HG03521 (cell line): ENCODE measurements around the gene CYGB.

ENCODE experiments used
- ATAC-seq: cut with Tn5 transposase; IDR thresholded peaks from one replicate; pipeline ENCODE4 v1.9.1; 2021; ENCODE audit warnings: mild to moderate bottlenecking, moderate library complexity; ENCODE audit not compliant: unreplicated experiment

CYGB gene

DNA sequence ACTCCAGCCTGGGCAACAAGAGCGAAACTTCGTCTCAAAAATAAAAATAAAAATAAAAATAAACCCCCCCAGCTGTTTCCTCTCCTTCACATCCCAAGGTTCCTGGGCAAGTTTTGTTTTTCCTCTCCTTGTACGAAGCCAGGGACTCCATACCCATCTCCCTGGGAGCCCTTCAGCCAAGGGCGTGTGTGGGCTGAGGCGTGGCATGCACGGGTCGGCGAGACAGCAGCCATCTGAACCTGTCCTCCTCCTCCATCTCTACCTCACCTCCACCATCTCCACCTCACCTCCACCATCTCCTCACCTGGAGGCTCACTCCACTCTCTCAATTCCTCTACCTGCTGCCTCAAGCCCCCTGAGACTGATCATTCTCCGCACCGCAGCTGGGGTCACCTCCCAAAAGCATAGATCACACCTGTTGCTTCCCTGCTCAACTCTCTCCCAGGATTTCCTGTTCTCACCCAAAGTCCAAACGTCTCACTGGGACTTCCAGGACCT lies 53.2 kb downstream of the CYGB start:
- no peak for ATAC-seq

DNA sequence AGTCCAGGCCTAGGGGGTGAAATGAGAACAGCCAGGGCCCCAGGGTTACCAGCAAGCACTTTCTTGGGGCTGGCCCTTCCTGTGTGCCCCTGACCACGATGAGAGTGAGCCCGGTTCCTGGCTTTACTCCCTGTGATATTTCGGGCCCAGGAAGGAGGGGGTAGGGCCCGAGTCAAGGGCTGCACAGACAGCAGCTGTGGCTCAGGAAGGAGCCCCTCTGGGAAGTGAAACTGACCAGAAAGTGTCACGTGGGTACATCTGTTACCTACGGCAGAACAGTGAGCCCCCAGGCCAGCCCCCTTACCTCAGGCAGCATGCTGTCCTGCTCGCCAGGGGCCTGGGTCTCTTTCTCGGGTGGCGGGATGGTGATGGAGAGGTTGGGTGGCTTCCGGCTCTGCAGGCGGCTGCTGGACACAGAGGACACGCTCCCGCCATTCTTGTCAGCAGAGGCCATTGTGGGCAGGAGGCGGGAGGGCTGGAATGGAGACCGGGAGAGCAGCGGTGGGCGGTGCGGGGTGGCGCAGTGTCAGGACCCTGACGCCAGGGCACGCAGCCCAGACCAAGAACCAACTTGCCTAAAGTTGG lies 56.3 kb downstream of the CYGB start:
- peak; percentile 43 for ATAC-seq

DNA sequence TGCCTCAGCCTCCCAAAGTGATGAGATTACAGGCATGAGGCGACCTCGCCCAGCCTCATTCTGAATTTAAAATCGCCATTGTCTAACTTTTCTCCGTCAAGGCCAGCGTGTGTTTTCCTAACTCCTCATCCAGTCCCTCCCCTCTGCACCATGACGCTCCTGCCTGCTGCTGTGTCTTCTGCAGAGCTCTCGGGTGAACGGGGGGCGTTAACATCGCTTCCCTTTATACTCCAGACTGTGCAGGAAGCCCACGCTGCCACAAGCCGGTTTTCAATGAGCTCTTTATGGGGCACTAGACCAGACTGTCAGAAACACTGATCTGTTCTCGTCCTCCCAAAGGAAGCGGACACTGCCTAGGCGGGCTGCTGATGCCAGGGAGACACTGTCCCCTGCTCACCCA lies 56.9 kb downstream of the CYGB start:
- ATAC-seq, result no peak

DNA sequence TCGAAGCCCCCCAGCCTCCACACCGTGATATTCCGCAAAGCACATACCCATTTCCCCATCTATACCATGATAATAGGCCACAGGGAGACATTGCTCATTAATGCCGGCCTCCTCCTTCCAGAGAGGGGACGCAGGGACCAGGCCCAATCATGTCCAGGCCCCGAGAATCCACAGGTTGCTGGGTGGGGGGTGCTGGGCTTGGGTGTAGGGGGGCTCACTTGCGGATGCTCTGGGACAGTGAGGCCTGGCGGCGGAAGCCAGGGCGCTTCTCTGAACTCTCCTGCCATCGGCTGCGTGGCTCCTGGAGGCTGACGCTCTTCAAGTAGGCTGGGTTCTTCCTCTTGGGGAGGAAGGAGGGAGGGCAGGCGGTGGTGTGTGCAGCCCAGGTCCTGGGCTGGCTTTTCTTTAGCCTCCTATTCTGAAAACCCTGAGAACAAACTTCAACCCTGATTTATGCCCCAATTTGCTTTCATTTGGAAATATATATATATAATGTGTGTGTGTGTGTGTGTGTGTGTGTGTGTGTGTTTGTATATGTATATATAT lies 57.9 kb downstream of the CYGB start:
- ATAC-seq, result no peak

DNA sequence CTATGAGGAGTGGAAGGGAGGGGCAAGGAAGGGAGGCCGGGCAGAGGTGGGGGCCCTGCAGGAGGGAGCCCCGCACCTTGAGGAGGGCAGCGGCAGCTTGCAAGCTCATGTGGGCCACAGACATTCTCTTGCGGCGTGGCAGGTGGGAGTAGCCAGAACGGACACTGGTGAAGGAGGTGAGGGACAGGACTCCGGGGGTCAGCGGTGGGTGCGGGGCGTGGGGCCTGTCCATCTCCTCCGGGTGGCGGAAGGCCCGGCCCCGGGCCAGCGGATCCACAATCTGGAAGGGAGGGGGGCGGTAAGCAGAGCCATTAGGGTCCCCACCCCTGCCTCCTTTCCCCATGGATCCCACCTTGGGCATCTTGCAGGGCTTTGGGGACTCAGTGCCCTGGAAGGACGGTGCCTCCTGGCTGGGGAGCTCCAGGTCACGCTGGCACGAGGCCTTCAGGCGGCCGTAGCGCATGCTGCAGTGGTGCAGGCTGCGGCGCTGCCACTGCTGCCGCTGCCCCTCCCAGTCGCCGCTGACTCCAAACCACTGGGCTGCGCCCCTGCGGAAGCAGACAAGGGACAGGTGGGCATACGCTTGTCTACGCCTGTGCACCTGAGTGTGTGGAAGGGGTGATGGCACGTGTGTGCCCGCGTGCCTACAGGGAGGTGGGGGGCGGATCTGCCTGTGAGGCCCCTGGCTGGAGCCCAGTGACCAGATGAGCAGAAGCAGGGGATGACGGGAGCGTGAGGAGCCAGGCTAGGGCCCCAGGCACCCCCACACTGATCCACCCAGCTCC lies 58.6 kb downstream of the CYGB start:
- ATAC-seq, result no peak

DNA sequence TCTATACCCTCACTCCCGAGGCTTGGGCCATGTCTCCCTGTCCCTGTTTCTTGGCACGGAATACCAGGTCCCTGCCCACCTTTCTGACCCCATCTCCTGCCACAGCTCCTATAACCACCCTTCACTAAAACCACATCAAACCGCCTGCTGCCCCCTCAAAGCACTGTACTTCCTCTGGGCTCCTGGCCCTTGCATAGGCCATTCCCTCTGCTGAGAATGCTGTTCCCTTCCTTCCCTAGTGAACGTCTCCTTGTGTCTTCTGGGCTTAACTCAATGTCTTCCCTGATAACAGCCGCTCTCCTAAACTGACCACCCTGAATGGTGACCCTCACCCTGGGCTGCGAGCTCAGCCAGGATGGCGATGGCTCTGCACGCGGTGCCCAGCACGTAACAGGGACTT lies 59.4 kb downstream of the CYGB start:
- ATAC-seq, result no peak

DNA sequence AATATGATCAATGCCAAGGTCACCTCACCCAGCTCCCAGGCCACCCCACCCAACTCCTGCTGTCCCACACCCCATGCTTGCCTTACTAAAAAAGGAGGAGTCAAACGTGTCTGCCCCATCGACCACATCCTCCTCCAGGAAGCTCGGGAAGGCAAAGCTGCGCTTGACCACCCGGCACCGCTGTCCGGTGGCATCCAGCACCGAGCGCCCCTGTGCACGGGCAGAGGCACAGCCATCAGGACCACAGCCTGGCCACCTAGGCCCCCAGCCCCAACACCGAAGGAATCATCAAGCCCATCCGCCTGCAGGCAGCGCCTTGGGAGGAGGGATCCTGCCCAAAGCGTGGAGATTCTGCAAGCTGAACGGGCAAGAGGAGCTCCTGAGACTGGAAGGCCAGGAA lies 59.9 kb downstream of the CYGB start:
- ATAC-seq, result no peak
